Measurements from ENCODE around the gene GMDS. TPM values are rescaled to one million over a fixed set of nuclear protein-coding genes. Genes with fewer than 3 reads are reported as not detected.

The GMDS gene
- polyA plus RNA-seq, 1 donor (not counting 4 experiments of a cell fraction or from before 2014, with no cell fraction given) = 22.1 TPM

DNA sequence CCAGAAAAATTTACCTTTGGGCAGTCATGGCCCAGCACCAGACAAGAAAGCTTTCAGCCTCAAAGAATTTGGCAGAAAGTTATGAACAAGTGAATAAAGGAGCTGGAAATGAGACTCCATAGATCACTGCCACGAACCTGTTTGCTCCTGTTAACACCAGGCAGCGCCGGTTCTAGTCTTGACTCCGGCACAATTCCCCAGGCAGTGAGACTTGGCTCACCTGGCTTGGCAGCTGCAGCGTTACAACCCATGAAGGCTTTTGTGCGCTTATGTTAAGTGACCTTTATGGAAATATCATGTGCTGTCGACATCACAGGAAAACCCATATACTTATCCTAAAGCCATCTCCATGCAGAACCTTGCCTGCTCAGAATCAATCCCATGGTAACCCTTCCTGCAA lies 657.9 kb downstream of the GMDS start:
- no peaks in the 10 kb centered on the region for H3K4me1 ChIP-seq (ENCODE audit: control insufficient read depth, extremely low read depth, insufficient read depth, low read length)
- no peak overlapping the region for H3K4me2 ChIP-seq (ENCODE audit: control insufficient read depth, extremely low read depth, insufficient read depth, low read depth, low read length)
- no peaks in the 10 kb centered on the region for H3K36me3 ChIP-seq (ENCODE audit: control insufficient read depth in 2 of 2, extremely low read depth in 1 of 2, insufficient read depth in 2 of 2, low read length in 2 of 2)
- H4K20me1 ChIP-seq (ENCODE audit: control insufficient read depth, extremely low read depth, insufficient read depth, low read length) = no peaks in the 10 kb centered on the region
- H2AFZ ChIP-seq (ENCODE audit: control insufficient read depth, low read length) = no peak overlapping the region
- no peak overlapping the region for H3K9ac ChIP-seq (ENCODE audit: control insufficient read depth, extremely low read depth, insufficient read depth, low read length)
- DNase-seq (ENCODE audit: low read depth, low spot score) (no peak), FAIRE-seq (no peak)
- no peak overlapping the region for H3K4me3 ChIP-seq (ENCODE audit: control insufficient read depth in 2 of 3, extremely low read depth in 1 of 3, insufficient read depth in 2 of 3, low read depth in 1 of 3, low read length in 3 of 3)
- H3K79me2 ChIP-seq (ENCODE audit: control insufficient read depth, insufficient read depth, low read length) = no peaks in the 10 kb centered on the region
- dilution Hi-C loops (cut with MboI; ENCODE audit: extremely low pct_ligation_motif_present, low sequenced_read_pairs) = no loop called here
- TF ChIP-seq EZH2 (IDR thresholded peaks at IDR 0.05; ENCODE audit: low read length) = peak; percentile 19
- TF ChIP-seq, protein P1, sequence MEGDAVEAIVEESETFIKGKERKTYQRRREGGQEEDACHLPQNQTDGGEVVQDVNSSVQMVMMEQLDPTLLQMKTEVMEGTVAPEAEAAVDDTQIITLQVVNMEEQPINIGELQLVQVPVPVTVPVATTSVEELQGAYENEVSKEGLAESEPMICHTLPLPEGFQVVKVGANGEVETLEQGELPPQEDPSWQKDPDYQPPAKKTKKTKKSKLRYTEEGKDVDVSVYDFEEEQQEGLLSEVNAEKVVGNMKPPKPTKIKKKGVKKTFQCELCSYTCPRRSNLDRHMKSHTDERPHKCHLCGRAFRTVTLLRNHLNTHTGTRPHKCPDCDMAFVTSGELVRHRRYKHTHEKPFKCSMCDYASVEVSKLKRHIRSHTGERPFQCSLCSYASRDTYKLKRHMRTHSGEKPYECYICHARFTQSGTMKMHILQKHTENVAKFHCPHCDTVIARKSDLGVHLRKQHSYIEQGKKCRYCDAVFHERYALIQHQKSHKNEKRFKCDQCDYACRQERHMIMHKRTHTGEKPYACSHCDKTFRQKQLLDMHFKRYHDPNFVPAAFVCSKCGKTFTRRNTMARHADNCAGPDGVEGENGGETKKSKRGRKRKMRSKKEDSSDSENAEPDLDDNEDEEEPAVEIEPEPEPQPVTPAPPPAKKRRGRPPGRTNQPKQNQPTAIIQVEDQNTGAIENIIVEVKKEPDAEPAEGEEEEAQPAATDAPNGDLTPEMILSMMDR (optimal IDR thresholded peaks at IDR 0.05 in 1 of 3, IDR thresholded peaks at IDR 0.05 in 1 of 3, conservative IDR thresholded peaks at IDR 0.05 in 1 of 3; ENCODE audit: extremely low read depth in 1 of 3, insufficient read depth in 2 of 3, low read length in 3 of 3) = no peak
- H3K27me3 ChIP-seq (ENCODE audit: control insufficient read depth, extremely low read depth, insufficient read depth, low read length) = peaks cover 40% of the 10 kb centered on the region
- no peaks in the 10 kb centered on the region for H3K9me3 ChIP-seq (ENCODE audit: control insufficient read depth, low read depth, low read length)
- no peaks in the 10 kb centered on the region for H3K9me1 ChIP-seq (ENCODE audit: control insufficient read depth, extremely low read depth, insufficient read depth, low read length)
- no peak overlapping the region for H3K27ac ChIP-seq (ENCODE audit: control insufficient read depth, insufficient read depth, low read length)

DNA sequence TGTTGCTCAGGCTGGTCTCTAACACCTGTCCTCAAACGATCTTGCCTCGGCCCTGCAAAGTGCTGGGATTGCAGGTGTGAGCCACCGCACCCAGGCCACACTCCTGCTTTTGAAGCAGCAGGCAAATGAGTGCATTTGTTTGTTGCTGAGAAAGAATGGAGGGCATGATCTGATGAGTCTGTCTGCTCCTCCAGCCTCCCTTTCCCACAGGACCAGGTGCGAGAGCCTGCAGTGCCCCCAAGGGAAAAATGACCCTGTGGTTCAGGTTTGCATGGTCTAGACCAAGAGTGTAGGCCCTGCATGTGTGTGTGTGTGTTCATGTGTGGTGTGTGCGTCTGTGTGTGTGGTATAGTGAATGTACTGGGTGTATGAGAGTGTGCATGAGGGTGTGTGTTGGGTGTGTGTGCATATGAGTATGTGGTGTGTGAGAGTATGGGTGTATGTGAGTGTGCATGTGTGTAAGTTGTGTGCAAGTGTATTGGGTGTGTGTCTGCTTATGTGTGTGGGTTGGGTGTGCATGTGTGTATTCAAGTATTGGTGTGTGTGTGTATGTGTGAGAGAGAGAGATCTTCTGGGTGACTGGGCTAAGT lies 658.4 kb downstream of the GMDS start:
- Histone ChIP-seq H3K9me3 (ENCODE audit: control insufficient read depth, low read depth, low read length) (no peaks in the 10 kb centered on the region), H3K4me2 (ENCODE audit: control insufficient read depth, extremely low read depth, insufficient read depth, low read depth, low read length) (no peak overlapping the region), H3K79me2 (ENCODE audit: control insufficient read depth, insufficient read depth, low read length) (no peaks in the 10 kb centered on the region), H3K27me3 (ENCODE audit: control insufficient read depth, extremely low read depth, insufficient read depth, low read length) (peaks cover 40% of the 10 kb centered on the region), H3K9me1 (ENCODE audit: control insufficient read depth, extremely low read depth, insufficient read depth, low read length) (no peaks in the 10 kb centered on the region), H3K9ac (ENCODE audit: control insufficient read depth, extremely low read depth, insufficient read depth, low read length) (no peak overlapping the region), H3K4me1 (ENCODE audit: control insufficient read depth, extremely low read depth, insufficient read depth, low read length) (no peaks in the 10 kb centered on the region), H2AFZ (ENCODE audit: control insufficient read depth, low read length) (no peak overlapping the region), H3K4me3 (ENCODE audit: control insufficient read depth in 2 of 3, extremely low read depth in 1 of 3, insufficient read depth in 2 of 3, low read depth in 1 of 3, low read length in 3 of 3) (no peak overlapping the region), H4K20me1 (ENCODE audit: control insufficient read depth, extremely low read depth, insufficient read depth, low read length) (no peaks in the 10 kb centered on the region), H3K27ac (ENCODE audit: control insufficient read depth, insufficient read depth, low read length) (no peak overlapping the region), H3K36me3 (ENCODE audit: control insufficient read depth in 2 of 2, extremely low read depth in 1 of 2, insufficient read depth in 2 of 2, low read length in 2 of 2) (no peaks in the 10 kb centered on the region)
- FAIRE-seq = no peak
- DNase-seq (ENCODE audit: low read depth, low spot score) = no peak
- dilution Hi-C loops (cut with MboI; ENCODE audit: extremely low pct_ligation_motif_present, low sequenced_read_pairs) = no loop called here
- TF ChIP-seq EZH2 (IDR thresholded peaks at IDR 0.05; ENCODE audit: low read length) = no peak
- TF ChIP-seq, protein P1 (optimal IDR thresholded peaks at IDR 0.05 in 1 of 3, IDR thresholded peaks at IDR 0.05 in 1 of 3, conservative IDR thresholded peaks at IDR 0.05 in 1 of 3; ENCODE audit: extremely low read depth in 1 of 3, insufficient read depth in 2 of 3, low read length in 3 of 3) = no peak

Measured in keratinocyte (primary cell).